HG02610 (cell line): ENCODE measurements around the gene P4HTM.
A peak's percentile ranks its signal among the peaks of the same experiment; 100 is the strongest.
"Not testable (repeated sequence)": the region's sequence is repeated elsewhere in the genome, so short reads cannot be mapped to it uniquely, and the experiment has no call there.

Source experiments
- ATAC-seq: cut with Tn5 transposase; IDR thresholded peaks from one replicate; pipeline ENCODE4 v1.9.1; 2021; ENCODE audit warnings: mild to moderate bottlenecking, moderate library complexity; ENCODE audit not compliant: unreplicated experiment

Gene P4HTM

DNA sequence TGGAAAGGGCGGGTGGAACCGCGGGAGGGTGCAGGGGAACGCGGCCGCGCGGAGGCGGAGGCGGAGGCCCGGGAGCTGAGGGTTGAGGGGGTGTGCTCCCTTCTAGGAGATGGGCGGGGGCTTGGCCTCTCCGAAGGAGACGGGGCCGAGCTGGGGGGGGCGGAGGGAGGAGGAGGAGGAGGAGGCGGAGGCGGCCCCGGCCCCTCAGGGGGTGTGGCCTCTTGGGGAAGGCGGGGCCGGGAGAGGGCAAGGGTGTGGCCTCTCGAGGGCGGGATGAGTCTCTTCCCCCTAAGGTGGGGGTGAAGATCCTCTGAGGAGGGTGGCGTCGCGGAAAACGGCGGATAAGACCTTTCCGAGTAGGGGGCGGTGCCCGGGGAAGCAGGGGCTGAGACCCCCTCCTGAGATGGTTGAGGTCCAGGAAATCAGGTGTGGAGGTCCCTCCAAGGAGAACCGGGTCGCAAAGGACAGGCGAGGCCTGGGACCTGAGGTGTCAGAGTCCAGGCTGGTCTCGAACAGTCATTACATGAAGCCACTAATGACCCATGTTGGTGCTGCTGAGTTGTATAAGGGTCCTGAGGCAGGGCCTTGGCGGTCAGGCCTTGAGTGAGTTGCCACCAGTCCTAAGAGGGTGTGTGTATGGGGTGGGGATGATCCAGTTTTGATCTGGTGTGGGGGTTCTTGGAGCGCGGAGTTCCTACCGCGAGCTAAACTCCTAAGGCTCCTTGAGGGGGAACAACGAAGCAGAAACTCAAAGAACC is 17.9 kb downstream of the P4HTM start:
- peak; percentile 41 for ATAC-seq

DNA sequence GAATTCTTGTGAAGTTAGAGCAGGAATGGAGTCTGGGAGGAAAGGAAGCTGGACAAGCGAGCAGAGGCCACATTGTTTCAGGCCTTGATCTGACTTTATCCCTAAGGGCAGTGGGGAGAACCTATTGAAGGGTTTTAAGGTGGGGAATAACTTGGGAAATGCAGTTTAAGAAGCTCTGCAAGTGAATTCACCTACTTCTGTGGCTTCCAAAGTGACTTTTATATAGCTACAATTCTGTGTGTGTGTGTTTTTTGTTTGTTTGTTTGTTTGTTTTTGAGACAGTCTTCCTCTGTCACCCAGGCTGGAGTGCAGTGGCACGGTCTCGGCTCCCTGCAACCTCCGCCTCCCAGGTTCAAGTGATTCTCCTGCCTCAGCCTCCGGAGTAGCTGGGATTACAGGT is 18.6 kb downstream of the P4HTM start:
- ATAC-seq = not testable (repeated sequence)

DNA sequence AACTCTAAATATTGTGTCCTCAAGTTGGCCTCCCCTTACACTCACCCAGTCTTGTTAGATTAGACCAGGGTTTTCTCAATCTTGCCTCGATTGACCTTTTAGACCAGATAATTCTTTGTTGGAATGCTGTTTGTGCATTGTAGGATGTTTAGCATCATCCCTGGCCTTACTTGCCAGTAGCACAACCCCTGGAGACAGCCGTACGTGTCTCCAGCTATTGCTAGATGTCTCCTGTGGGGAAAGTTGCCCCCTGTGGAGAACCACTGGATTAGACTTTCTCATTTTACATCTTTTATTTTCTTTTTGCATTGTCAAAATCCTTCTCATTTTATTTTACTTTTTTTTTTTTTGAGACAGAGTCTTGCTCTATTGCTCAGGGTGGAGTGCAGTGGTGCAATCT is 19.4 kb downstream of the P4HTM start:
- ATAC-seq = no peak

DNA sequence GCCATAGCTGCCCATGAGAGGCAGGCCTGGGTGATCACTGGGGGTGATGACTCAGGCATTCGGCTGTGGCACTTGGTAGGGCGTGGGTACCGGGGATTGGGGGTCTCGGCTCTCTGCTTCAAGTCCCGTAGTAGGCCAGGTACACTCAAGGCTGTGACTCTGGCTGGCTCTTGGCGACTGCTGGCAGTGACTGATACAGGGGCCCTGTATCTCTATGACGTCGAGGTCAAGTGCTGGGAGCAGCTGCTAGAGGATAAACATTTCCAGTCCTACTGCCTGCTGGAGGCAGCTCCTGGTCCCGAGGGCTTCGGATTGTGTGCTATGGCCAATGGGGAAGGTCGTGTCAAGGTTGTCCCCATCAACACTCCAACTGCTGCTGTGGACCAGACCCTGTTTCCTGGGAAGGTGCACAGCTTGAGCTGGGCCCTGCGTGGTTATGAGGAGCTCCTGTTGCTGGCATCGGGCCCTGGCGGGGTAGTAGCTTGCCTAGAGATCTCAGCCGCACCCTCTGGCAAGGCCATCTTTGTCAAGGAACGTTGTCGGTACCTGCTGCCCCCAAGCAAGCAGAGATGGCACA is 22.5 kb downstream of the P4HTM start:
- ATAC-seq = no peak

DNA sequence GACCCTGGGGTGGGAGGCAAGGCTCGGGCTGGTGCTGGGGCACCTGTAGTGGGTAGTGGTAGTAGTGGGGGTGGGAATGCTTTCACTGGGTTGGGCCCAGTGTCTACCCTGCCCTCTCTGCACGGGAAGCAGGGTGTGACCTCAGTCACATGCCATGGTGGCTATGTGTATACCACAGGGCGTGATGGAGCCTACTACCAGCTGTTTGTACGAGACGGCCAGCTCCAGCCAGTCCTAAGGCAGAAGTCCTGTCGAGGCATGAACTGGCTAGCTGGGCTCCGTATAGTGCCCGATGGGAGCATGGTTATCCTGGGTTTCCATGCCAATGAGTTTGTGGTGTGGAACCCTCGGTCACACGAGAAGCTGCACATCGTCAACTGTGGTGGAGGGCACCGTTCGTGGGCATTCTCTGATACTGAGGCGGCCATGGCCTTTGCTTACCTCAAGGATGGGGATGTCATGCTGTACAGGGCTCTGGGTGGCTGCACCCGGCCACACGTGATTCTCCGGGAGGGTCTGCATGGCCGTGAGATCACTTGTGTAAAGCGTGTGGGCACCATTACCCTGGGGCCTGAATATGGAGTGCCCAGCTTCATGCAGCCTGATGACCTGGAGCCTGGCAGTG is 23.2 kb downstream of the P4HTM start:
- ATAC-seq = no peak

DNA sequence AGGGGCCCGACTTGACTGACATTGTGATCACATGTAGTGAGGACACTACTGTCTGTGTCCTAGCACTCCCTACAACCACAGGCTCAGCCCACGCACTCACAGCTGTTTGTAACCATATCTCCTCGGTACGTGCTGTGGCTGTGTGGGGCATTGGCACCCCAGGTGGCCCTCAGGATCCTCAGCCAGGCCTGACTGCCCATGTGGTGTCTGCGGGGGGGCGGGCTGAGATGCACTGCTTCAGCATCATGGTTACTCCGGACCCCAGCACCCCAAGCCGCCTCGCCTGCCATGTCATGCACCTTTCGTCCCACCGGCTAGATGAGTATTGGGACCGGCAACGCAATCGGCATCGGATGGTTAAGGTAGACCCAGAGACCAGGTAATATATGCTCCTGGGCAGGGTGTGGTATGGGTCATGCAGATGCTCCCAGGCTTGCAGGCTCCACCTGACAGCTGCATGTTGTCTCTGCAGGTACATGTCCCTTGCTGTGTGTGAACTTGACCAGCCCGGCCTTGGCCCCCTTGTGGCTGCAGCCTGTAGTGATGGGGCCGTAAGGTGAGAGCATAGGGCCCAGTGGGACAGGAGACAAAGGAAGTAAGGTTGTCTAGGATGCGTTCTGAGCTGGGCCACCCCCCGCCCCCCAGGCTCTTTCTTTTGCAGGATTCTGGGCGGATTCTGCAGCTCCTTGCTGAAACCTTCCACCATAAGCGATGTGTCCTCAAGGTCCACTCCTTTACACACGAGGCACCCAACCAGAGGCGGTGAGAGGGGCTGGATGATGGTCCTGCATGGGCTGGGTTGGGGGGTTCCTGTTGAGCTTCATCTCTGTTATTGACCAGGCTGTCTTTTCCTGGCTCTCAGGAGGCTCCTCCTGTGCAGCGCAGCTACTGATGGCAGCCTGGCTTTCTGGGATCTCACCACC is 24.0 kb downstream of the P4HTM start:
- ATAC-seq = no peak

DNA sequence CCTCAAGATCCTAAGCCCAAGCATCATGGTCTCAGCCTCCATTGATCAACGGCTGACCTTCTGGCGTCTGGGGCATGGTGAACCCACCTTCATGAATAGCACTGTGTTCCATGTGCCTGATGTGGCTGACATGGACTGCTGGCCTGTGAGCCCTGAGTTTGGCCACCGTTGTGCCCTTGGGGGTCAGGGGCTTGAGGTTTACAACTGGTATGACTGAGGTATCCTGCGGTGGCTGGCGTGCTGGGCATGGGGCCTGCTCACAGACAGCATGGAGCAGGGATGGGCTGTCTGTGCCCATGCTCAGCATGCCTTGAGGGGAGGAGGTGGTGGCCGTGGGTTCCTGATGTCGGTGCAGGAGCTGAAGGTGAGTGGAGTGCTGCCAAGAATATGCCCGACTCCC is 25.0 kb downstream of the P4HTM start:
- ATAC-seq = no peak

DNA sequence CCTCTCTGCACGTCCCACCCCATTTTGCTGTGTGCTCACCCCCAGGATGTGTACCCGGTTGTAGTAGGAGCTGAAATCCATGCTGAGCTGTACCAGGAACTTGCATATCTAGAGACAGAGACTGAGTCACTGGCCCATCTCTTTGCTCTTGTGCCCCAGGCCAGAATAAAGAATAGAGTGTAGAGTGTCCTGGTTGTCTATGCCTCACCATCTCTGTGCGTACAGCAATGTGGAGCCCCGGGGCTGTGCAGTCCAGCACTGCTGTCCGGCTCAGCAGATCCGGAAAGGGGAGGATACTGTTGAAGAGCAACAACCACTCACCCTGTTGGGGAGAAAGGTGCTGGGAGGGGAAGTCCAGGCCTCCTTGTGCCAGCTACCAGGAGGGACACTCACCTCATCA is 25.7 kb downstream of the P4HTM start:
- ATAC-seq = no peak

DNA sequence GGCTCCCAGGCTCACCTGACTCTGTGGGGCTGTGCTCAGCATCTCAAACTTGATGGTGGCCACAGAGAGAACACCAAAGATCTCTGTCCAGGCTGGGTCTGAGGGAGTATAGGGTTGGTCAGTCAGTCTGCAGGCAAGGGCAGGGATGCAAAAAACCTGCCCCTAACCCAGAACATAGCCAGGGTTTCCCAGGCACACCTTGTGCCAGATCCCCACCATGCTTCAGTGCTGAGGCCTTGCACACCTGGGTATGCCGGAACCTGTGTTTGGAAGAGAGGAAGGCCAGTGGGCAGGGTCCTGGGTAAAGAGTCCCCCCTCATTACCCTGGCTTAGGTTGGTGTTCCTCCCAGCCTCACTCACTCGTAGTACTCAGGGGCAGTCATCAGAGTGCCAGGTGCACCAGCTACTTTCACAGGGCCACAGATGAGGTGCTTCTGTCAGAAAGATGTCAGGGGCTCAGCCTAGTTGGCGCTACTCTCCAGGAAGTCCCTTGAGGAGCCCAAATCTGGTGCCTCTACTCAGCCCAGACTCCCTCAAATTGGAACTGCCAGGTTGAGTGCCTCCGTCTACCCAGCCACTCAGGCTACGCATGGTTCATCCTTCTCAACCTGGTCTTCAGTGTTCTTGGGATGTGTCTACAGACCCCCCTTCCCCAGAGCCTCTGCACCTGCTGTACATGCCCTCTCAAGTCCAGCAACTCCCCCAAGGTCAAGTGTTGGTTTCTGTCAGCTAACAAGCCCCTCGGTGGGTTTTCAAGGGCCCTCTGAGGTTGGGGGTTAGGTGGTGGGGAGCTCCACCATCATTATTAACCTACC is 26.6 kb downstream of the P4HTM start:
- ATAC-seq = no peak

DNA sequence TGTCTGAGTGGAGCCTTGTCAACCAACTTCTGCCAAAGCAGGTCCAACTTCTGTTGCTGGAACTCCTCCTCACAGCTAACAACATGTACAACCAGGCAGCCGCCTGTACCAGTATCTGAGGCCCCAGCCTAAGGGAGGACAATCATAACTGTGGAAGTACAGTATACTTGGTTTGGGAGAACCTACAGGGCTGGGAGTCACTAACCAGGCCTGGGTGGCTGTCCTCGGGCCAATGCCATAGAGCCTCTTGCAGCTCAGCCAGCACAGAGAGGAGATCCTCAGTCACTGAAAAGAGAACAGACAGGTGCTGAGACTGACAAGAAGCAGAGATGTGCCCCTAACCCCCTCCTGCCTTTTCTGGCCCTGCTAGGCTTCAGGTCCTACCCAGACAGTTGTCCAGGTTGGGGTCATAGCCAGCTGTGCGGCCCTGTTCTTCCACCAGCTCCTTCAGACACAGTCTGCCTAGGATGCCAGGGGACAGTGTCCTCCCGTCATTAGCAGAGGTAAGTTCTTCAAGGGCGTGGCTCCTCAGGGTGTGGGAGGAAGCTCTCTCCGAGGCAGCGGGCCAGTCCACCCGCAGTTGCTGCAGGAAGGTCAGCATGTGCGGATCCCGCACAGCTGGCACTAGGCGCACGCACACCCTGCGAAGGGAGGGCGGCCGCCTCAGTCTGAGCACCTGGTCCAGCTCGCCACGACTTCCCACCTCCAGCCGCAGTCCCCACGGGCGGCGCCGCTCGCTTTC is 27.4 kb downstream of the P4HTM start:
- no peak for ATAC-seq

DNA sequence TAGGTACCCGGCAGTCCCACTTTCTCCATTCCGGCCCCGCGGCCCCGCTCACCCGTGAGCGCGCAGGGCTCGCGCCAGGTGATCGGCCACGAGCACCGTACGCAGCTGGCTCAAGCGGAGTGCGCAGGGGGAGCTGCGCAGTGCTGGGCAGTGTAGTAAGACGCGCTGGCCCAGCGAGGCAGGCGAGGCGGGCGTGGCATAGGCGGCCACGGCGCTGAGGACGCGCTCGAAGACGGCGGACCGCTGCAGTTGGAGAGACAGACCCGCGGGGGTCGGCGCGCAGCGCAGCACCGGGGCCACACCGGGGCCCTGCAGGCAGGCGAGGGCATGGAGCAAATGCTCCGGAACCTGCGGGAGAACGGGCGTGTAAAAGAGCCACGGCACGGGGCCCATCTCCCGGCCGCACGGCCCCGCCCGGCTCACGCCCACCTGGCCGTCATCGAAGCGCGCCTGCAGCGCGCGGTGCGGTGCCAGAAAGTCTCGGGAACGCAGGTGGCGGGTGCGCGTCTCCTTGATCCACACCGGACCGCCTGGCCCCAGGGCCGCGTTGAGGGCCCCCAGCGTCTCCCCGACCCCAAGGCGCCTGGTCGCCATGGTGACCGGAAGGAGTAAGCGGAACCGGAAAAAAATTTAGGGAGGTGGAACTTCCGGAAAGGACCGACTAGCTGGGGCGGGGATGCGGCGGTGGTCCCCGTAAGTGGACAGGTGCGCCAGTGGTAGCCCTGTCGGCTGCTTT is 28.1 kb downstream of the P4HTM start, which contains the start of gene DALRD3:
DALRD3 (minus strand) TSS at position 610 of the 736 bp plus-strand sequence; CDS start at position 594, 16 bp downstream.
- no peak for ATAC-seq

DNA sequence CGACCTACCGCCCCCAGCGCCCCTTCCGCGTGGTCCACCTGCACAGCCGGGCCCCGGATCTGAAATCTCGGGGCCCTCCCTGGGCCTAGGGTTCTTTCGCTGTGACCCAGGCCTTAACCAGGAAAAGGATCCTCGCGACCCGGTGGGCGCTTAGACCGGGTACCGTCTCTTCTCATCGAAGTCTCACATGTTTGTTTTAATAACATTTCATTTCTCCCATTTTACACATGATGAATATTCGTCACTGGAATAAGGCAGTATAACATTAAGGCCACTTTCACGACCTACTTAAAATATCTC is 28.6 kb downstream of the P4HTM start:
- ATAC-seq = no peak

DNA sequence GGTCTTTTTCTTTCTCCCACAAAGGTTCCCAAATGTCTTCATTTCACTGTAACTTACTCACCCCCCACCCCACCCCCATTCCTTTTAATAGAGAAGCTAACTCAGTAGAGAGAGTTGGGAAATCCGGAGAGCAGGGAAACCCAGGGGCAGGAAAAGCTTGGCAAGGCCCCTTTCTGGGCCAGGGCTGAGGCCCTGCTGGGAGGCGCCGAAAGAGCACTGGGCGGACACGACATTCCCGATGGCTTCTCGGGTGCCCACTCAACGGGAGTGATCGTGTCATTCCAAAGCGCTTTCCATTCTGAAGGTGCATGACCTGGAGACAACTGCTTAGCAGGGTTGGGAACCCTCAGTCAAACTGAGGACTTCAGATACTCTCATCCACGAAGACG is 29.9 kb downstream of the P4HTM start:
- ATAC-seq = no peak

DNA sequence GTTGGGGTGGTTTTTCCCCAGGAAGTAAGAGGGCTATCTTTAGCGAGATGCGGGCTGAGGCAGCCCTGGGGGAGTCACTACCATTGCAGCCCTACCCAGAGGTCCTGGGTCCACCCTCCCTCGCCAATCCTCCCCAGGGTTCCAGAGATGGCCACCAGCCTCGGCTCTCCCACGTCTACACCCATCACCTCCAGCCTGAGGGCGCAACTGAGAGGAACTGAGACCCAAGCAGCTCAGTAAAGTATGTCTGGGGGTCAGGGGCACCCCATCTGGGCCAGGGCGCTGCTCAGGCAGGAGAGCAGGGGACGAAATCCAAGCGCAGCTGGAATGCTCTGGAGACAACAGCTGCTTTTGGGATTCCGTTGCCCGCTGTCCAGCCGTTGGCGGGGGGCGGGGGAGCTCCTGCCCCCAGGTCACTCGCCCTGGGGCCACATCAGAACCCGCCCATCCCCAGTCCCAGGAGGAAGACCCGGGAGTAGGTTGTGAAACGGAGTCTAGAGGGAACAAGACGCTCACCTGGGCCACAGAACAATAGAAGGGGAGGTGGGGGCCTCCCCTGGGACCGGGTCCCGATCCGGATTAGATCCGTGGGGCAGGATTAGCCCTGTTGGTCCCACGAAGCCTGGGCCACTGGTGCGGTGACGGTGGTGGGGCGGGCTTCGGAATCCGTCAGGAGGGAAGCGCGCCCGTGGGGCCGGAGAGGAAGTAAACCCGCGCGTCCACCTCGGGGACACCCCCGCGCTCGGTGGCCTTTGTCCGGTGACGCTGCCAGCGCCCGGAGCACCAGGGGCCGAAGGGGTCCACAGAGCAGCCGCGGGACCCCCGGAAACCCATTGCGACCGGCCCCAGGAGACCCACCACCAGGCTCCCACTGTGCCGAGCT is 30.5 kb downstream of the P4HTM start:
- ATAC-seq = no peak

DNA sequence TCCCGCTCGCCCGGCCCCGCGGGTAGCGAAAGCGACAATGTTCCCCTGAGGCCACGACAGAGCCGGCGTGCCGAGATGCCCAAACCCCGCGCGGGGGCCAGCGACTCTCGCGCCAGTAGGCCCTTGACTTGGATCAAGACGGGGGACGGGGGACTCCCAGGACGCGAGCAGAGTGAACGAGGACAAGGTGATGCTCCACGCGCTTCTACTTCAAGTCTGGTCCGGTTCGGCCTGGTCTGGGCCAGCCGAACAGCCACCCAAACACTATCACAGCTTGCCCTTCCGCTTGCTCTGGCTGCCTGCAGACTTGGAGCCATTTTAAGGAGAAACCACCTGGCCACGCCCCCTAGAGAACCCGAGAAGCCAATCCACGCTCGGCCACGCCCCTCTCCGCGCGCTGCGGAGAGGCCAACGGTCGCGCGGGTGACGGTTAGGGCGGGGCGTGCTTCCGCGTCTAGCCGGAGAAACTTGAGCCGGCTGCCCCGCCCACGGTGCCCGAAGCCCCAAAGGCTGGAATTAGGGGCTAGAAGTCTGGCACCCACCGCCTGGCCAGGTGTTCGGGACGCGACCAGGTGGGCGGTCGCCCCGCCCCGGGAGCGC is 31.3 kb downstream of the P4HTM start:
- peak; percentile 47 for ATAC-seq

DNA sequence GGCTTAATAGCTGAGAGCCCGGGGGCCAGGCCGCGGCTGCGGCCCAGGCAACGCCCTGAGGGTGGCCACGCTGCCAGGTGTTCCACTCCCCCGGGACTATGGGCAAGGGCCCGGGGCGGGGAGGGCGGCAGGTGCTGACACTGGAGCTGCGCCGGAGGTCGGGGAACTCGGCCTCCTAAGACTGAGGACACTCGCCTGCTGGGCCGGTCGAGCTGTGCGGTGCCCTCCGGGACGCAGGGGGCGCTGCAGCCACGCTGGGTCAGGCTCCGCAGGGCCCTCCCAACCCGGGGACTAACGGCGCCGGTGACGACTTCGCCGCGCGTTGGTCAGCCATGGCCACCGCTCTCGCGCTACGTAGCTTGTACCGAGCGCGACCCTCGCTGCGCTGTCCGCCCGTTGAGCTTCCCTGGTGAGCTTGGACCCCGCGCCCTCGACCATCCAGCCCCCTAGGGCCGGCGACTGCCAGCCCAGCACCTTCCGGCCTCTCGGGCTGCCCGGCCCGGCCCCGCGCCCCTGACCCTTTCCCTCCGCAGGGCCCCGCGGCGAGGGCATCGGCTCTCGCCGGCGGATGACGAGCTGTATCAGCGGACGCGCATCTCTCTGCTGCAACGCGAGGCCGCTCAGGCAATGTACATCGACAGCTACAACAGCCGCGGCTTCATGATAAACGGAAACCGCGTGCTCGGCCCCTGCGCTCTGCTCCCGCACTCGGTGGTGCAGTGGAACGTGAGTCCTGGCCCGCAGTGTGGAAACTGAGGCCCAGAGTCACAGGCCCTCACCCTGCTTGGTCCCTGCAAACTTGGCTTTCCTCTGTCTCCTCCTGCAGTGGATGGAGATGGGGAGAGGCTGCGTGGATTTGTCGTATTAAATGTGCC is 32.0 kb downstream of the P4HTM start, which contains the start of gene NDUFAF3:
NDUFAF3 (plus strand) TSS at position 309 of the 875 bp plus-strand sequence; CDS start at position 333, 24 bp downstream.
- ATAC-seq = peak; percentile 62
